A673 (cell line): ENCODE measurements around the gene EPB41L4B. TPM values are rescaled to one million over a fixed set of nuclear protein-coding genes. Genes with fewer than 3 reads are reported as not detected.
A peak's percentile ranks its signal among the peaks of the same experiment; 100 is the strongest.

Experiments used
- BruUV-seq: library from RNA; stranded (reverse); fragments of 400-500 nt; replicated peaks from 2 replicates; lab custom pipeline; 2021; lab: Mats Ljungman, UMichigan
- CTCF ChIA-PET: fragments of 300-600 bp; sonication (Branson Sonifier 250); formaldehyde crosslinking; loops from one replicate; lab custom pipeline; 2022; ENCODE audit warnings: antibody characterized with exemption; lab: Charles Lee
- POLR2A ChIA-PET: fragments of 300-600 bp; sonication (Branson Sonifier 250); formaldehyde crosslinking; loops from one replicate; lab custom pipeline; 2022; ENCODE audit warnings: antibody characterized with exemption; ENCODE audit not compliant: low non-redundant PET; lab: Charles Lee
- DNase-seq: peaks from one replicate; pipeline ENCODE4 v3.0.0-alpha.2; 2015; ENCODE audit warnings: low spot score
- H3K27ac ChIP-seq: fragments of 200-600 bp; sonication (generic); 2 replicates; pipeline ENCODE4 v1.5.1; 2016; ENCODE audit warnings: mixed run types, low read depth, mild to moderate bottlenecking, mixed read lengths, antibody characterized with exemption, low read length; ENCODE audit not compliant: poor library complexity, severe bottlenecking
- H3K27me3 ChIP-seq: fragments of 200-600 bp; sonication (generic); replicated peaks from 2 replicates; pipeline ENCODE4 v1.6.1; 2017; ENCODE audit warnings: mixed run types, low read depth, mild to moderate bottlenecking, mixed read lengths, antibody characterized with exemption, low read length; ENCODE audit not compliant: insufficient read depth, poor library complexity
- H3K36me3 ChIP-seq: fragments of 200-600 bp; sonication (generic); 2 replicates; pipeline ENCODE4 v1.6.1; 2016; ENCODE audit warnings: mixed run types, mild to moderate bottlenecking, mixed read lengths, antibody characterized with exemption, low read length; ENCODE audit not compliant: insufficient read depth, poor library complexity, severe bottlenecking
- H3K4me1 ChIP-seq: fragments of 200-600 bp; sonication (generic); 2 replicates; pipeline ENCODE4 v1.6.1; 2017; ENCODE audit warnings: mixed run types, mild to moderate bottlenecking, mixed read lengths, antibody characterized with exemption, low read length; ENCODE audit not compliant: insufficient read depth, poor library complexity, severe bottlenecking
- H3K4me3 ChIP-seq: fragments of 200-600 bp; sonication (generic); 2 replicates; pipeline ENCODE4 v1.5.1; 2016; ENCODE audit warnings: low read depth, mixed run types, mild to moderate bottlenecking, mixed read lengths, low read length; ENCODE audit not compliant: poor library complexity, severe bottlenecking
- H3K9me3 ChIP-seq: fragments of 200-600 bp; sonication (generic); 2 replicates; pipeline ENCODE4 v1.6.1; 2016; ENCODE audit warnings: mixed run types, low read depth, mild to moderate bottlenecking, mixed read lengths, antibody characterized with exemption, low read length; ENCODE audit not compliant: poor library complexity, severe bottlenecking
- EZH2 ChIP-seq: fragments of 200-600 bp; sonication (generic); IDR thresholded peaks from 2 replicates; pipeline ENCODE4 v1.6.1; 2017; ENCODE audit warnings: borderline replicate concordance, low read depth, mild to moderate bottlenecking, mixed read lengths, antibody characterized with exemption, low read length; ENCODE audit not compliant: poor library complexity, severe bottlenecking
- intact Hi-C: fragments of 100-400 bp; cut with micrococcal nuclease; formaldehyde crosslinking; loops from one replicate; pipeline ENCODE4 v1.10.0; 2022; ENCODE audit not compliant: unreplicated experiment
- total RNA-seq: library from RNA; stranded (reverse); gene quantifications from 2 replicates; pipeline ENCODE4 v1.2.3, GENCODE V29; 2021
- TF ChIP-seq, protein P1 (sequence below): fragments of 300-800, 200-600 bp; sonication (generic); conservative IDR thresholded peaks from 2 replicates; pipeline ENCODE4 v1.5.1; 2017; ENCODE audit warnings: low read depth, mild to moderate bottlenecking, antibody characterized with exemption, low read length, moderate library complexity, mixed read lengths

EPB41L4B gene
- total RNA-seq, 1 experiment from 2014 or later, result not detected

DNA sequence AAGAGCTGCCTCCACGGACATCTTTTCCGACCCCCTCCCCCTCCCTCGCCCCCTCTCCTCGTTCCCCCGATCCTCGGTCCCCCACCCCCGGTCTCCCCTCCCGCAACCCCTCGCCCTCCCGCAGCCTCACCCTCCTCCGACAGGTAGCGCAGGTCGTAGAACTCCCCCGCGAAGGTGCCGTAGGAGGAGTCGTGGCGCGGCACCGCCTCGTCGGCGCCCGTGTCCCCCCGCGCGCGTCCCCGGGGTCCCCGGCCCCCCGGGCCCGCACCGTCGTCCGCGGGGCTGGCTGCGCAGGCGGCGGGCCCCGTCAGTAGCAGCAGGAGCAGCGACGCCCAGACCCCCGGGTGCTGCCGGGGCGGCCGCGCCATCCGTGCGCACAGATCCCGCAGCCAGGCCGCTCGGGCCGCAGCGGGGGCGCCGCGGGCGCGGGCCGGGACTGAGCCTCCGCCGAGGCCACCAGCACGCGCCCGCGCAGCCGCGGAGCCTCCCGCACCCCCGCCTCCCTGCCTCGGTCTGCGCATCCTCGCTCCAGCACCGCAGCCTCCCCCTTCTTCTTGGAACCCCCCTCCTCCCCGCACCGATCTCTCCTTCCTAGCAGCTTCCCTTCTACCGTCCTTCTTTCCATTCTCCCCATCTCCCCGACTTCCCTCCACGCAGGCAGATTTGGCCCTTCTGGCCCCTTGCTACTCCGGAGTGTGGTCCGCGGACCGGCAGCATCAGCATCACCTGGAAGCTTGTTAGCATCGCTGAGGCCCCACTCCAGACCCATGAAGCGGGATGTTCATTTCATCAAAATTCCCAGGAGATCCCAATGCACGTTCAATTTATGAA lies 153.9 kb downstream of the EPB41L4B start, which contains the start of gene FRRS1L:
Gene FRRS1L (minus strand): TSS at position 479 of the 831 bp plus-strand sequence. CDS start 111 bp downstream, at position 368.
- no peaks in the 10 kb centered on the region for H3K4me1 ChIP-seq
- no peak within 1 kb of the TSS for H3K27ac ChIP-seq
- TF ChIP-seq, protein P1, sequence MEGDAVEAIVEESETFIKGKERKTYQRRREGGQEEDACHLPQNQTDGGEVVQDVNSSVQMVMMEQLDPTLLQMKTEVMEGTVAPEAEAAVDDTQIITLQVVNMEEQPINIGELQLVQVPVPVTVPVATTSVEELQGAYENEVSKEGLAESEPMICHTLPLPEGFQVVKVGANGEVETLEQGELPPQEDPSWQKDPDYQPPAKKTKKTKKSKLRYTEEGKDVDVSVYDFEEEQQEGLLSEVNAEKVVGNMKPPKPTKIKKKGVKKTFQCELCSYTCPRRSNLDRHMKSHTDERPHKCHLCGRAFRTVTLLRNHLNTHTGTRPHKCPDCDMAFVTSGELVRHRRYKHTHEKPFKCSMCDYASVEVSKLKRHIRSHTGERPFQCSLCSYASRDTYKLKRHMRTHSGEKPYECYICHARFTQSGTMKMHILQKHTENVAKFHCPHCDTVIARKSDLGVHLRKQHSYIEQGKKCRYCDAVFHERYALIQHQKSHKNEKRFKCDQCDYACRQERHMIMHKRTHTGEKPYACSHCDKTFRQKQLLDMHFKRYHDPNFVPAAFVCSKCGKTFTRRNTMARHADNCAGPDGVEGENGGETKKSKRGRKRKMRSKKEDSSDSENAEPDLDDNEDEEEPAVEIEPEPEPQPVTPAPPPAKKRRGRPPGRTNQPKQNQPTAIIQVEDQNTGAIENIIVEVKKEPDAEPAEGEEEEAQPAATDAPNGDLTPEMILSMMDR, result no peak
- peak; percentile 61 for TF ChIP-seq EZH2
- no peak for DNase-seq
- no peak within 1 kb of the TSS for H3K4me3 ChIP-seq
- CTCF ChIA-PET, result no interaction called here
- POLR2A ChIA-PET, result no interaction called here
- peaks cover 53% of the 10 kb centered on the region for H3K27me3 ChIP-seq
- BruUV-seq, result no TSS peak
- no peaks in the 10 kb centered on the region for H3K36me3 ChIP-seq
- intact Hi-C loops, result no loop called here
- no peaks in the 10 kb centered on the region for H3K9me3 ChIP-seq

DNA sequence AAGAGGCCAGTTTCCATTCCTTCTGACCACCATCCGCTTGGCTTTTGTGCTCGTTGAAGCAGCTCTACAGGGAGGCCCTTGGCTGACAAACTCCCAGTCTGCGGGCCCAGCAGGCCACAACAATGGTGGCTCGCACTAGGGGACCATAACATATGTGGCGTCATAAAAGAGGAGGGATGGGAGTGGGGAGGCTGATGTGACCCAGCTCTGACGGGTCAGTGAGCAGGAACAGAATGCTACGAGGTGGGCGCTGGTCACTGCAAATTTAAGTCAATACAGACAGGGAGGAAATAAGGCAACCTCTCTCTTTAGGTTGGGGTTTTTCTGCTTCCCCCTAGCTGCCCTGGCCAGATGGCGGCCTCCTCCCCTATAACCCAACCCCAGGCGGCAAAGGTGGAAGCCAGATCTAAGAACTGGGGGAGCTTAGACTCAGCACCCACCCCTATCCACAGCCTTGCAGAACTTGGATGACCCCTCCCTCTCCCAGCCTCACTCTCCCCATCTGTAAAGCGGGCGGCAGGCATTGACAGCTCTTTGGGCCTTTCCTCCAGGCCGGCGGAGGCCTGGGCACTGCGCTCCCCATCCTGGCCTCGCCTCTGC lies 154.6 kb downstream of the EPB41L4B start:
- DNase-seq, result no peak
- H3K27ac ChIP-seq, result no peak overlapping the region
- intact Hi-C loops, result no loop called here
- no peak overlapping the region for H3K4me3 ChIP-seq
- CTCF ChIA-PET, result no interaction called here
- TF ChIP-seq, protein P1, result no peak
- no peak for TF ChIP-seq EZH2
- H3K9me3 ChIP-seq, result no peaks in the 10 kb centered on the region
- no TSS peak for BruUV-seq
- no peaks in the 10 kb centered on the region for H3K36me3 ChIP-seq
- no peaks in the 10 kb centered on the region for H3K4me1 ChIP-seq
- H3K27me3 ChIP-seq, result peaks cover 53% of the 10 kb centered on the region
- POLR2A ChIA-PET, result no interaction called here

GRCh38 chr9:109164042-109164441 lies 156.8 kb downstream of the EPB41L4B start:
- POLR2A ChIA-PET, result no interaction called here
- CTCF ChIA-PET, result no interaction called here
- no peaks in the 10 kb centered on the region for H3K4me1 ChIP-seq
- intact Hi-C loops, result no loop called here
- BruUV-seq, result no TSS peak
- peaks cover 53% of the 10 kb centered on the region for H3K27me3 ChIP-seq
- no peaks in the 10 kb centered on the region for H3K9me3 ChIP-seq
- no peaks in the 10 kb centered on the region for H3K36me3 ChIP-seq
- H3K27ac ChIP-seq, result no peak overlapping the region
- TF ChIP-seq EZH2, result no peak
- TF ChIP-seq, protein P1, result no peak
- no peak for DNase-seq
- H3K4me3 ChIP-seq, result no peak overlapping the region
